NCI-H1048 (cell line): Measurements from ENCODE around the gene DNAJA2.
"Not testable (repeated sequence)": the region's sequence is repeated elsewhere in the genome, so short reads cannot be mapped to it uniquely, and the experiment has no call there.

ENCODE experiments used
- DNase-seq: peaks from one replicate; lab custom pipeline; 2025; lab: John Stamatoyannopoulos, UW

The DNAJA2 gene

GRCh38 chr16:46975165-46975564 lies 1.7 kb upstream of the DNAJA2 start:
- no peak for DNase-seq

DNA sequence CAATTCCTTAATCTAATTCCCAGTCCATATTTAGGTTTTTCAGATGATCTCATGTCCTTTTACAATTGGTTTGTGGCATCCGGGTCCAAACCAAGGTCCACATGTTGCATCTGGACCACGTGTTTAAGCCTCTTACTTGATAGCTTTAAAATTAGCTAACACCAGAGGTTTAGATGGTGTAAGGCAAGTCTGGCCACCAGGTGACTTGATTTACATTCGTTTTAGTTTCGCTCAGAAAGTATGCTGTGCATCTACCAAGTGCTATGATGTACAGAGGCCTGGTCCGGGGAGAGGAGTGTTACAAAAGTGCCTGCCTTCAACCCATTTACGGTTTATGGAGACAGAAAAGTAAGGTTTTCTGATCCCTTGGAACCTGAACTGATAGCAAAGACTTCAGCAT lies 878 bp upstream of the DNAJA2 start:
- no peak for DNase-seq

GRCh38 chr16:46973996-46974324 lies 486 bp upstream of the DNAJA2 start:
- no peak for DNase-seq

GRCh38 chr16:46972429-46973206 lies 856 bp downstream of the DNAJA2 start:
- DNase-seq = no peak

DNA sequence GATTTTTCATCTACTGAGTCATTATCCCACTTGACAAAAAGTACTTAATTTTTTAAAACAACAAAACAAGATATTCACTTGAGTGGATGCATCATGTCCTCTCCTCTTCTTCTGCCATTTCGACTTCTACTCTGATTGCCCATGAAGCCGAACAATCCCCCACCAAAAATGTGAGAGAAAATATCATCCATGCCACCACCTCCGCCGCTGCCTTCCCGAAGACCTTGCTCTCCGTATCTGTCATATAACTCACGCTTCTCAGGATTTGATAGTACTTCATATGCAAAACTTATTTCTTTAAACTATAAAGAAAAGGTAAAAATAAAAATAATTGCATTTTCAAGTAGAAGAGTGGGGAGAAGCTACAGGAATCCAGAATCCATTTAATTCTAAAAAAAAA lies 2.2 kb downstream of the DNAJA2 start:
- no peak for DNase-seq

DNA sequence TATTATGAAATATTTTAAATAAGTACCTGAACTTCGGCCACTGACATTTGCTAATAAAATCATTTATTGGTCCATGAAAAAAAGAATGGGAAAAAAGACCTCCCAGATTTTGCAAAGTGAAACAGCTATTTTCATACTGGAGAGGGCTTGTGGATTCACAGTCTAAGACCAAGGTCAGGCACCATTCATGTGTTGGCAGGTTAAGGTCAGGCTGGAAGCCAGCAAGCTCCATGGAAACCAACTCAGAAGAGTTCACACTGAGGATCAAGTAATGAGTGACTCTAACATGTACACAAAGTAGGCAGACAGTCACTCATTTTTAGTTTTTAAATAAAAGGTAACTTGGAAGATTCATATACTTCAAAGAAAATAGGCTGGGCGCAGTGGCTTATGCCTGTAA lies 3.4 kb downstream of the DNAJA2 start:
- no peak for DNase-seq

DNA sequence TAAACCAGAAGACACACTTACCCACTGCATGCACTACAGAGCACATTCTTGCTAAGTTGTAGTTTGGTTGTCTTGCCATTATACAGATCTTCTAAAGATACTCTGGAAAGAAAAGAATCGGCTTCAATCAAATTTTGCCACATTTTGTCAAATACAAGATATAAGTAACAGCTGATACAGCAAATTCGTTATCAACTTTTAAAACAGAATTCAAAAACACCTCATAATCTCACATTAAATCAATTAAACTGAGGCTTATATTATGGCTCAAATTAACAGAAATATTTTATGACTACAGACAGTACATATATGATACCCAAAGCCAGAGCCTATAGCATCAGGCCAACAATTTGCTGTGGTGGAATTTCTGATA lies 5.4 kb downstream of the DNAJA2 start:
- no peak for DNase-seq

- no peak for DNase-seq
Observed at GRCh38 chr16:46962629-46963028, 10.8 kb downstream of the DNAJA2 start.

GRCh38 chr16:46961373-46962353 lies 11.8 kb downstream of the DNAJA2 start:
- DNase-seq = no peak

GRCh38 chr16:46954562-46954961 lies 18.9 kb downstream of the DNAJA2 start:
- DNase-seq = no peak

DNA sequence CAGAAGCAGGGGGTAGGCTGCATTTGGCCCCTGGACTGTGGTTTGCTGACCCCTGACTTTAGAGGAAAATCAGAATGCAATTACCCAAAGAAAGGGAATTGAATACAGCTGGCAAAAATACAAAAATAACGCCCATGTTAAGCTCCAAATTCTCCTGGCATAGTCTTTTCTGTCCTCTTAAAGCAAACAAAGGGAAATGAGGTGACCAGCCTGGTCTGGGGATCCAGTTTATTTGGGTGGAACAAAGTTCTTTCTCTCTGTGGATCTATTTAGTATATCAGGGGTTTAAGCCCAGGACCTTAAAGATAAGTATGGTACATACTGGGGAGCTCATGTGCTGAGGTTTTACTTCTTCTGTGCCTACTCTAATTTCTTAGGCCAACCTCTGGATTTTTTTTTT lies 23.5 kb downstream of the DNAJA2 start:
- no peak for DNase-seq

DNA sequence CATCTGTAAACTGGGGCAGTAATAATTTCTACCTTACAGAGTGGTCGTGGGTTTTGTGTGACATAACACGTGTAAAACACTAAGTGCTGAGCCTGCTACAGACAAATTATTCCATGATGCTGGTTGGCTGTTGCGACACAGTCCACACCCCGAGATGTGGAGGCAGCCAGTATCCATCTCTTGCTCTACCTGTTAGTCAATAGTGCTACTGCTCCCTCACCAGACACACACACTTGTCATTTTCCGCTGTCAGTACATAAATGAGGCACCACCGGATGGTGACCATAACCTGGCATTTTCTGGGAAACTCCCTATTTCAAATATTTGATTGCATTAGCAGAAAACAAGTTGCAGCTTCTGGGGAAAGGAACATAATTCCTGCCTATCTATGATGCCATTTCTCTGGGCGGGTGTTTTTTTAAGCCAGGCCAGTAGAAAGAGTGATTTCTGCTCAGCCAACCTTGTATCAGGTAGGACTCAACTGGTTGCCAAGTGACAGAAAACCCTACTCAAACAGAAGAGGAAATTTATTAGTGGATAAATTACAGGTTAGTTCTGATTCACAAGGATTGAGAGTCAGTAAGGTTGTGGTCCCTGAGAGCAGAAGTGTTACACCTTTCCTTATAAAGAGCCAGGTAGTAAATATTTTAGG lies 24.1 kb downstream of the DNAJA2 start:
- no peak for DNase-seq

DNA sequence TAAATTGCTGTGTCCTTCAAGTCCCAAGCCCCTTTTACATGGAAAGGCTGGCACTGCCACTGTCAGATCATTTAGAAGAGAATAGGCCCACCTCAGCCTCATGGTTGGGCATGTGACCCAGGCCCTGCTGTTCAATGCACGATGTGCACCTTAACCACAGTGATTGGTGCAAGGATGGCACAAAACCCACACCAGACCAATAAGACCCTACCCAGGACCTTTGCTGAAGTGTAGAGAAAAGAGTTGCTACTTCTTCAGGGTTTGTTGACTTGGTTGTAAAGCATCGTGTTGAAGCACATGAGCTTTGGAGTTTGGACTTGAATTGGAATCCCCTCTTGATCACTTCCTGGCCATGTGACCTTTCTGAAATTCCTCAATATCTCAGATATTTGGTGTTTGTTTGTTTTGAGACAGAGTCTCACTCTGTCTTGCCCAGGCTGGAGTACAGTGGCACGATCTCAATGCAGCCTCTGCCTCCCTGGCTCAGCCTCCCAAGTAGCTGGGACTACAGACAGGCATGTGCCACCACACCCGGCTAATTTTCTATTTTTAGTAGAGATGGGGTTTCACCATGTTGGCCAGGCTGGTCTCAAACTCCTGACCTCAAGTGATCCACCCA lies 24.8 kb downstream of the DNAJA2 start:
- DNase-seq = no peak

- DNase-seq = no peak
Observed at GRCh38 chr16:46947900-46948547, 25.4 kb downstream of the DNAJA2 start.

DNA sequence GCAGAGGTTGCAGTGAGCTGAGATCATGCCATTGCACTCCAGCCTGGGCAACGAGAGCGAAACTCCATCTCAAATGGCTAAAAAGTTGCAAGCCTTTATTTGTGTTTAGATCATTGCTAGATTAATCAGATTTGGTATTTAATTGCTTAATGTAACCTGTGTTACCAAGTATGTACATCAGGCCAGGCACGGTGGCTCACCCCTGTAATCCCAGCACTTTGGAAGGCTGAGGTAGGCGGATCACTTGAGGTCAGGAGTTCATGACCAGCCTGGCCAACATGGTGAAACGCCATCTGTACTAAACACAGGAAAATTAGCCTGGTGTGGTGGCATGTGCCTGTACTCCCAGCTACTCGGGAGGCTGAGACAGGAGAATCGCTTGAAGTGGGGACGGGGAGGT lies 28.8 kb downstream of the DNAJA2 start:
- not testable (repeated sequence) for DNase-seq

DNA sequence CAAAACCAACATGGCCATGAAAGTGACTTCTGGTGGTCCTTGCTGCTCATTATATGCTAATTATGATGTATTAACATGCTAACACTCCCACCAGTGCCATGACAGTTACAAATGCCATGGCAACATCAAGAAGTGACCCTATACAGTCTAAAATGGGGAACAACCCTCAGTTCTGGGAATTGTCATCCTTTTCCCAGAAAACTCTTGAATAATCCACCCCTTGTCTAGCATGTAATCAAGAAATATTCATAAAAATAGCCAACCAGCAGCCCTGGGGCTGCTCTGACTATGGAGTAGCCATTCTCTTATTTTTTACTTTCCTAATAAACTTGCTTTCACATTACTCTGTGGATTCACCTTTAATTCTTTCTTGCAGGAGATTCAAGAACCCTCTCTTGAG lies 35.9 kb downstream of the DNAJA2 start:
- DNase-seq = no peak

- no peak for DNase-seq
Observed at GRCh38 chr16:46932802-46933201, 40.7 kb downstream of the DNAJA2 start.

DNA sequence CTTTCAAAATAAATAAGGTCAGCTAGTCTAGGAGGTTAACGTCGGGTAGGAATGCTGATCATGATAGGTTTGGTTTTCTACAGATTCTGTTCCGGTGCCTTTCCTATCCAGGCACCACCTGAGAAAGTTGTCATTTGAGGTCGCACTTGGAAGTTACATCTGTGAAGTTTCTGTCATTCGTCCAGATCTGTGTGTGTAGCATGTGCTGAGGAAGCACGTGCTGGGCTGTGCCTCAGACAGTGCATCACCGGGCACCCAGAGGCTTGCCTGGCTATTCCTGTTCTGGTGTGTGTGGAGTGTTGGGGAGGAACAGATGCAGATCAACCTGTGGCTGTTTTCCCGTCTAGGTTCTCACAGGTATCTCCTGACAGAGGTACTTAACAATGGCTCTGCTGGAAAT lies 42.6 kb downstream of the DNAJA2 start:
- no peak for DNase-seq

GRCh38 chr16:46929378-46930332 lies 43.8 kb downstream of the DNAJA2 start:
- DNase-seq = no peak

- no peak for DNase-seq
Observed at GRCh38 chr16:46928811-46929210, 44.7 kb downstream of the DNAJA2 start.

DNA sequence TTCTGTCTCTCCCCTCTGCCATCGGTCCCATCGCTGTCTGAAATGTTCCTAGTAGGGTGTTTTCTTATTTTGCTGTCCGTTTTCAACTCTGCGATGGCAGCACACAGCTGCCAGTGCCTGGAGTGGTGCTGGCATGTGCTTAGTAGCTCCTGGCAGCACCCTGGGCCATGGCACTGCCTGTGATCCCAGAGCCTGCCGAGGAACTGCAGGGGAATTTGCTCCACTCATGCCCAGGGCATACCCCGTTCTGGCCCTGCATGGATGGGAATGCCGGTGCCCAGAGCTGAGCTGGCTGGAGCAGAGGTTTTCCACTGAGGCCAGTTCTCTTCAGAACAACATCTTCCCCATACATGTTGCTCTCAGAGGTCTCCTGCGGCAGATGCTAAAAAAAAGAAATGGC lies 46.2 kb downstream of the DNAJA2 start:
- no peak for DNase-seq
